GM19193 (cell line): ENCODE results near the gene KLF4.

Experiments used
- POLR2A ChIP-seq: IDR thresholded peaks from 4 replicates; pipeline ENCODE4 v1.6.1; 2011; ENCODE audit not compliant: insufficient read depth, insufficient read length; ENCODE audit errors: extremely low read depth

KLF4 gene

GRCh38 chr9:107438211-107439031 lies 51.1 kb downstream of the KLF4 start:
- TF ChIP-seq POLR2A = no peak

- no peak for TF ChIP-seq POLR2A
These were observed 51.9 kb downstream of the KLF4 start for GRCh38 chr9:107437716-107438115.

GRCh38 chr9:107435415-107435814 lies 54.2 kb downstream of the KLF4 start:
- no peak for TF ChIP-seq POLR2A
